Adipose tissue (tissue), 3 donors: ENCODE results near the gene AGK. TPM values are rescaled to one million over a fixed set of nuclear protein-coding genes. Genes with fewer than 3 reads are reported as not detected.

Experiments used
- H3K27ac ChIP-seq: one replicate; pipeline ENCODE4 v1.5.1; 2013; ENCODE audit warnings: low read depth, low read length
- WGBS, 3 donors: extraction: QIAGEN DNeasy Blood & Tissue Kit; methylation state at CpG; one replicate each; pipeline ENCODE4 v1.1.7; 2013; 5-methylcytosine and 5-hydroxymethylcytosine counted together
- polyA plus RNA-seq, 3 donors: library from polyadenylated mRNA; stranded (reverse); fragments of 200-250 nt; gene quantifications; one replicate each; pipeline ENCODE4 v1.2.3, GENCODE V29; 2013
- donor health status: healthy with polysubstance abuse.
- donor health status: Bipolar disorder and iron deficiency.
- donor health status: healthy.

The AGK gene
- polyA plus RNA-seq, 3 donors, result 6.1 to 12.7 (median 11.4) TPM

DNA sequence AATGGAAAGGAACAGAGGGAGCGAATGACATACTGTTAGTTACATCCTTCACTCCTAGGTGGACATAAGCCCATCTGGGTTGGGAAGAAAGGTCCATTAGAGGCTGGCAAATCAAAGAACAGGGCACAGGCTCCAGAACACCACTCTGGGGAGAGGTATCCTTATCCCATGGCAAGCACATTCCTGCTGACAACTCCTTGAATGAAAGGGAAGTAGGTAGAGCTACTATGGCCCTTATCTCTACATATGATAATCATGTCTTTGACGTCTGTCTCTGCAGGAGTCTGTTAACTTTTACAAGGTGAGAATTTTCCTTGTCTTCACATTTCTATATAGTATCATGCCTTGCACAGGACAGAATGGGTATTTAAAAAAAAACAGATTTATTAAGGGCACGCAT lies 140.3 kb downstream of the AGK start:
- 79 to 89% (median 88%) methylated on average over 3 of the region's 3 CpGs for WGBS, 3 donors
- H3K27ac ChIP-seq, result no peak overlapping the region

DNA sequence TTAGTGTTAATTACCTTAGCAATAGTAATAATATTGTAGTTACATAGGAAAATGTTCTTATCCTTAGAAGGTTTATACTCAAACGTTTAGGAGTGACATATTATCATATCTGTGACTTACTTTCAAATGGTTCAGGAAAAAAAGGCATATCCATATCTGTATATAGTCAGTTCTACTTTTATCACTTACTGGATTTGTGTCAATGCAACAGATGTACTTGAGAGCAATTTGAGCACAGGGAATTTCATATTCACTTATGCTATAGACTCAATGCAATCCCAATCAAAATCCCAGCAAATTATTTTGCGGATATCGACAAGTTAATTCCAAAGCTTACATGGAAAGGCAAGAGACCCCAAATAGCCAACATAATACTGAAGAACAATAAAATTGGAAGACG lies 140.8 kb downstream of the AGK start:
- WGBS, 3 donors, result 80 to 92% (median 87%) methylated on average over 4 of the region's 4 CpGs
- no peak overlapping the region for H3K27ac ChIP-seq

DNA sequence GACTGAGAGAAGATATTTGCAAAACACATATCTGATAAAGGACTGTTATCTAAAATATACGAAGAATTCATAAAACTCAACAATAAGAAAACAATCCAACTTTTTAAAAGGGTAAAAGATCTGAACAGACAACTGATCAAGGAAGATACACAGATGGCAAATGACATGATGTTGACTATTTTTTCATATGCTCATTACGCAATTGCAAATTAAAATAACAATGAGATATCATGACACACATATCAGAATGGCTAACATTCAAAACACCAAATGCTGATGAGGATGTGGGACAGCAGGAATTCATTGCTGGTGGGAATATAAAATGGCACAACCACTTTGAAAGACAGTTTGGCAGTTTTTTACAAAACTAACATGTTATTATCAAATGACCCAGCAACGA lies 141.9 kb downstream of the AGK start:
- H3K27ac ChIP-seq, result no peak overlapping the region
- 63 to 97% (median 95%) methylated on average over 3 of the region's 3 CpGs for WGBS, 3 donors

DNA sequence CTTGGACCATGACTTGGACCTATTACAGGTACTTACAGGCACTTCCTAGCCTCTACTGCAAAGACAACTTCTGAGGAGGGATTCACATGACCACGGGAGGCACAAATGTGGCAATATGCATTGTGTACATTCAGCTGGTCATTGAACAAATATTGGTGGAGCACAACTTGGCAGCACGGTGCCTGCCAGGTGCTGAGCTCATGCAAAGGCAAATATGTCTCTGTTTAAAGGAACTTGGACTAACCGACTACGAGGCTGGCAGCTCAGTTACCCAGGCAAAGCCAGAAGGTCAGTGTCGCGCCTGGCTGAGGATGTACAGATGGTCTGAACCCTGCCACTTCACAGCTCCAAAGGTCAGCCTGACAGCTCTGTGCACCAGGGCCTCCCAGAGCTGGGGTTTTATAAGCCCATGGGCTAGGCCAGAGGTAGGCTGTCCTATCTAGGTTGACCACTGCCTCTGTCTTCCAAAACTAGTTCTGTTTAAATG lies 144.6 kb downstream of the AGK start:
- no peak overlapping the region for H3K27ac ChIP-seq
- 30 to 88% (median 86%) methylated on average over 6 of the region's 6 CpGs for WGBS, 3 donors

DNA sequence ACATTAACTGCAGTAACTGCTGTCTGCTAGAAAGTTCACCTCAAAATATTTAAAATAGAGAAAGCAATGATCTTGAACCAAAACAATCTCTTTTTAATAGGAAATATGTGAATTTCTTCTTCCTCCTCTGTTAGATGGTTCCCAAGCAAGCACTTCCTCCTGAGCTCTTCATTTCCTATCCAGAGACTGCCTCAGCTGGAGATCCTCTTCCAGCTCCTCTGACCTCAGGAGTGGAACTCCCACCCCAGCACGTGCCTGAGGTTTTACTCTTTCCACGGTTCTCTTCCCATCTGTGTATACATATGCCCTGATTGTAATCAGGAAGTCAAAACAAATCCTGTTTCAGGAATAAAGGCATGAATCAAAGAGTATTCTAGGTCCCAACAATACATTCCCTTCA lies 145.1 kb downstream of the AGK start:
- whole genome bisulfite sequencing, 3 donors, result 20 to 33% (median 21%) methylated on average over 2 of the region's 2 CpGs
- H3K27ac ChIP-seq, result no peak overlapping the region

DNA sequence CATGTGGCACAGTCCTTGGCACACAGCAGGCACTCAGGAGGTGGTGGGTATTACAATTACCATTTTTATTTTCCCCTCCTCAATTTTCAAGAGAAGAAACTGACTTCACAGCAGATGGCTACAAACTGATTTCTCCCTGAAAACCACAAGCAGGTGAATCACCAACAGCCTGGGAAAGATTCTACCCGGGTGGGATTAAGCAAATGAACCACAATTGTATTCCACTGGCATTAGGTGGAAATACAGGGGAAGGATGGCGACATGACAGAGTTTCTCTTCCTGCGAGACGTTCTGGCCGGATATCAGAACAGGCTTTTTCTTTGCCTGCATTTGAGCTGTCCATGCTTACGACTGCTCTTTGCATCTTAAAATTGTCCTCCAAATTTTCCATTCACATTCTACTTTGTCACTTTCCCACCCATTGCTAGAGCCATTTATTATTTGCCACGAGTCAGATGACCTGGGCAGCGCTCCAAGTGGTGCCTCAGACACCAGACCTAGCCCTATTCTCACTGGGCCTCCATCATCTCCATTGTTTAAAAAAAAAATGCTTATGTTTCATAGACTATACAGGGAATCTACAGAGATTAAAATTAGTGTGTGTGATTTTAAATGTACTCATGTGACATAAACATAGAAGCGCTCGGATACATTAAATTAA lies 146.1 kb downstream of the AGK start:
- H3K27ac ChIP-seq, result no peak overlapping the region
- WGBS, 3 donors, result 65 to 73% (median 71%) methylated on average over 10 of the region's 10 CpGs

DNA sequence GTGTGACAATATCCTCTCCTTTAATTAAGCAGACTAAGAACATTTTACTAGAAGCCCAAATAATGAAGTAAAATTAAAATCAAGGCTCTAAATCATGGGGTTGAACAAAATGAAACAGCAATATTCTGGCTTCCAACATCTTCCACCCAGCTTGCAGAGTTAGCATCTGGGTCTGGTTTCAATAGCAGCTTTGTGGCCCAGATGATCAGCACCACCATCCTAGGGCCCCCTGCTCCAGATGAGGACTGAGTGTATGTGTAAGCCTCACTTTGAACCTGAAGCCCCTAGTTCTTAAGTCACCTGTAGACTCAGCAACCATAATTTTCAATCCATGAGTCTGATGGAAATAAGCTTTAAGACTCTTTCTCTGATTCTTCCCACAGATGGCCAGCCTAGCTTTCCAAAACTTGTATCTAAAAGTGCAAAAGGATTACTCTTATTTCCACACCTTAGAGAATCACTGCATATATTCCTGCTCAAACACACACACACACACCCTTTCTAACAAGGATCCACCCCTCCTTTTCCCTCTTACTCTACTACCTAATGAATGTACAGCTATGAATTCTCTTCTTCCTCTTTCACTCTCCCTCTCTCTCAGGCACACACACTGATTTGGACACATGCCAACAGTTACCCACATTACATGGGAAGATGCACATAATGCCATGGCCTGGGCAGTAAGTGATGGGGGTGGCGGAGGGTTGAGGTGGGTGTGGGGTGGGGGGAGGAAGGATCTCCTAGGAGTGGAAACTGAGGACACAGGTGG lies 147.2 kb downstream of the AGK start:
- WGBS, 3 donors, result 62 to 100% (median 70%) methylated on average over 1 of the region's 1 CpG
- no peak overlapping the region for H3K27ac ChIP-seq

DNA sequence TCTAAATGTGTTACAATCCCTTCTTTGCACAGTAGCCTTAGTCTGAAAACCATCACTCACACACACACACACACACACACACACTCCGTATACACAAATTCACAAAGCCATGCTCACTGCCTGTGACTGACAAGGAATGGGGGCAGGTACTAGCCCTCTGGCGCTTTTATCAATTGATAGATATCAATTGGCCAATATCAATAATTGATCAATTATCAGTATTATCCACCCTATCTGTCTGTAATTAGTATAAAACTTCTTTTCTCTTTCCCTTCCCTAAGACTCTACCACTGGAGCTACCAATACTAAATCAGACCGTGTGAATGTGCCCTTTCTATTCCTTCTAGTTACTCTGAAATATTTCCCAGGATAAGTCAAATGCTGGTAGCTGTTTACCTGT lies 148.7 kb downstream of the AGK start:
- WGBS, 3 donors, result 52 to 84% (median 84%) methylated on average over 3 of the region's 3 CpGs
- H3K27ac ChIP-seq, result no peak overlapping the region

DNA sequence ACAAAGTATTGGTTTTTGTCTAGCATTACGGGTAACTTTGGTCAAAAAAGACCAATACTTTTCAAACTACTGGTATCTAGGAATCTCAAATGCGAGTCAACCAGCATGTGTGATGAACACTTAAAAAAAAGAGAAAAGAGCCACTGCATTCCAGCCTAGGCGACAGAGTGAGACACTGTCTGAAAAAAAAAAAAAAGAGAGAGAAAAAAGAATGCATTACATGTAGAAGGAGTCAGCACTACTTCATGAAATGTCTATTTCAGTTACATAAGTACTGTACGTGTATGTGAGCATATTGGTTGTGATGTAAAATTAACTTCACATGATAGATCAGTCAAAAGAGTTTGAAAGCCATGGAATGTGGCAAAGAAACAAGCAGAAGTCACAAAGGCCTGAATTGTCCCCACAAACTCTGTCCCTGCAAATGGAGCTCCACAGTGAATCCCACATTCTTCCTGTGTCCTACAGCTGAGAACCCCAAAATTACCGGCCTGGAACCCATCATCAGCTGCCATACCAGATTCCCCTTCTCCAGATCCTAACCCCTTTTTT lies 149.2 kb downstream of the AGK start:
- 56 to 70% (median 70%) methylated on average over 5 of the region's 5 CpGs for WGBS, 3 donors
- no peak overlapping the region for H3K27ac ChIP-seq

DNA sequence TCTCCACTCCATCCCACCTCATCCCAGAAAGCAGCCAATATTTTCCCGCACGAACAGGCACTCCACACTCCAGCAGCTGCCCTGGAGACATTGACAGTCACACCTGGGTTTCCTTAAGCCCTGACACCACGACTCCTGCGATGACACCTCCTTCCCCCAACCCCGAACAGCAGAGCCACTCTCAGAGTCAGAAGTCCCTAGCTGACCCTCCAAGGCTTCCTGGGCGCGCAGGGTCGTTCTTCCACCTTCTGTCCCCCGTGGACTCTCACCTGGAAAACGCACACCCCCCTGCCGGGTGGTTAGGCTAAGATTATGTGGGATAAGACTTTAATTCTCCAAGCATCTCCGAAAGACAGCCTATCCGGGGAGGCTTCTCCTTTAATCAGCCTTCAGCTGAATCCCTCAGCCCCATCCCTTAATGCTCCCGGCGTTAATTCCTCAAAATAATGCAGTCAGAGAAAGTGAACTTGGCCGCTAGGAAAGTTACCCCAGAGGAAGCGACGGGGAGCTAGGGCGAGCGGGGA lies 149.7 kb downstream of the AGK start:
- WGBS, 3 donors, result 14 to 16% (median 16%) methylated on average over 16 to 20 of the region's 20 CpGs
- no peak overlapping the region for H3K27ac ChIP-seq

DNA sequence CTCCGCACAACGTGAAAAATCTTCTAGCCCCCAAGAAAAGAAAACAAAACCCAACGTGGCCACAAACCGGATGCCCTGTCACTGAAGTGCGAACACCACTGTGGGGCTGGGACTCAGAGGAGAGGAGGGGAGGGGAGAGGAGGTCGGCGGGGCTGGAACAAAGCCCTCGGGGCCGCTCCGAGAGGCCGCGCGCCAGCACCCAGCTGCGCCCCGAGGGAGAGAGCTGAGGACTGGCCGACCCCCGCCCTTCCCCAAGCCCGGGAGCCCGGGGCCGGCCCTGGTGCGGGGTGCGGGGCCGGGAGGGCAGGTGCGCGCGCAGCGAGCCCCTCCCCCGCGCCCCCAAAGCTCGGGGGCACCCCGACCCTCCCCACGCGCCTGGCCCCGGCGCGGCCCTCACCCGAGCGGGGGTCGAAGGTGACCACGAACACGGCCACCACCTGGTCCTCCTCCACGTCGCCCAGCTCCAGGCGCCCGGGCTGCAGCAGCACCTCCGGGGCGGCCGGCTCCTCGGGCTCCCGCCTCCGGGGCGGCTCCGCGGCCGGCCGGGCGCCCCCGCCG lies 150.4 kb downstream of the AGK start:
- 1% methylated on average over 43 to 59 of the region's 59 CpGs for WGBS, 3 donors
- no peak overlapping the region for H3K27ac ChIP-seq

DNA sequence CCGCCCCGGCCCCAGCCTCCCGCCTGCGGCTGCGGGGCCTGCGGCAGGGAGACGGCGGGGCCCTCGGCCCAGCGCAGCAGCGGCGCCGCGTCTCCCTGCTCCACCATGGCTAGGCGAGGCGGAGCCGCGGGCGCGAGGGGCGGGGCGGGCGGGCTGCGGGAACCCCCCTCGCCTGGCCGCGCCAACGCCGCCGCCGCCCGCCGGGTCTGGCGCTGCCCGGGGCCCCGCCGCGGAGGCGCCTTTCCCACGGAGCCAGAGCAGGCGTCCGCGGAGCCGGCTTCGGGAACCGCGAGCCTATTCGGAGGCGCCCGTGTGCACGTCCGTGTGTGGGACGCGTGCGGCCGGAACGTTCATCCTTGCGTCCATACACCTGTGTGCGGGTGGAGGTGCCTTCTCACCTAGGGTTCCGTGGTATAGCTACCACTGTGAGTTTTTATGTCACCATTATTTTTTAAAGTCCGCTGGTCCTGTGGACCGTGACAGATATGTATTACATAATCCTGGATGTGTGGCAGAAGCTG lies 150.9 kb downstream of the AGK start, which contains the start of gene DENND11:
DENND11 (minus strand) TSS at position 120 of the 521 bp plus-strand sequence; CDS start at position 107, 13 bp downstream.
- H3K27ac ChIP-seq, result no peak within 1 kb of the TSS
- 0 to 1% (median 0%) methylated on average over 52 to 62 of the region's 62 CpGs for WGBS, 3 donors

DNA sequence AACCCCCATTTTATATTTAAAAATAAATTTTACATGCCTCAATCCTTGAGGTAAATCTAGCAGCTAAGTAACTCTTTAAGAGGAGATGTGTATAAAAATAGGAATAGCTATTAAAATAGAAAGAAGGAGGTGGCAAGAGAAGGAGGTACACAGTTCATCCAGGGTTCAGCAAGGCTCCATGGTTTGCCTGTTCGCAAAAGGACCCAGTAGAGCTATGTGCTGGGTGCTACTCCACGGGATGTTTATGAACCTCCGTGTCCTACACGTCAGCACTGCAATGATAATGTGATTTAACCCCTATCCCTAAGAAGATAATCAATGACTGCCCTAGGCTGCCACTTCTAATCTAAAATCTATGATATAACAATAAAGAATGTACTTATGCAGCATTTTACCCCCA lies 151.7 kb downstream of the AGK start:
- 52 to 77% (median 60%) methylated on average over 4 of the region's 4 CpGs for WGBS, 3 donors
- H3K27ac ChIP-seq, result no peak overlapping the region

DNA sequence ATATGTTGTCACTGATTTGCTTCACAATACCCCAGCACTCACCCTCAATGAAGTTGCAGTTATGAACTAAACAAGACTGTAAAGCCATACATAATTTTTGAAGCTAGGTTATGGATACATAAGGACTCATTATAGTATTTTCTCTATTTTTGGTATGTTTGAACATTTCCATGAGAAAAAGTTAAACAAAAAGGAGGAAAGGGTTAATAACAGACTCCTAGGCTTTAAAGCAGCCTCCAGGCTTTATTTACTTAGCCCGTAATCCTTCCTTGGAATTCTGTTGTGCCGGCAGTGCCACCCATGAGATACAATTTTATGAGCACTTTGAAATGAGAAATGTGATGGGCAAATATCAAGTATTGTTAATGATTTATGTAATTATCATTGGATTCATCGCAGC lies 152.9 kb downstream of the AGK start:
- 38 to 89% (median 77%) methylated on average over 3 of the region's 3 CpGs for WGBS, 3 donors

DNA sequence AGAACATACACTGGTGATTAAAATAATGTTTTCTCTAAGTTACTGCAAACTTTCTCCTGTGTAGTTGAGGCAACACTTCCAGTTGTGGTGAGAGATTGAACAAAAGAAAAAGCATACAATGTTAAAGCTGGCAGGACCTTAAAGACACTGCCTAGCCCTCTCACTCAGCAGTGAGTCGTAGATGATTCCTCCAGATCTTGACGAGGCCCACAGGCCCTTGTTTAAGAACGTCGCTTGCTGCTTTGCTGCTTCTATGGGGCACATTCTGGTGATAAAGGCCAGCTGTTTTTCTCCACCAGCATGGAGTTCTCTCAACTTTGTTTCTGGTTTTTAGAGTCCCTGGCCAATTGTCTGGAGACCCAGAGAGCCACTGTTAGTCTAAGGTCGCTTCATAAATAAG lies 153.5 kb downstream of the AGK start:
- 88 to 93% (median 88%) methylated on average over 5 of the region's 5 CpGs for WGBS, 3 donors
- no peak overlapping the region for H3K27ac ChIP-seq

More for the DNA sequence above, 152.9 kb downstream of the AGK start:
- no peak overlapping the region for H3K27ac ChIP-seq
